ENCODE data around the gene KANSL1L.

Gene KANSL1L

GRCh38 chr2:209990838-209991237, 180.4 kb downstream of the KANSL1L start:
- no peak for DNase-seq

- DNase-seq, result no peak
These were observed 183.2 kb downstream of the KANSL1L start for GRCh38 chr2:209988010-209988409.

- no peak for DNase-seq
These were observed 184.8 kb downstream of the KANSL1L start for GRCh38 chr2:209986415-209986814.

- DNase-seq, result no peak
These were observed 185.3 kb downstream of the KANSL1L start for GRCh38 chr2:209985874-209986273.

GRCh38 chr2:209984291-209984690, 186.9 kb downstream of the KANSL1L start:
- no peak for DNase-seq

- DNase-seq, result peak; percentile 21
These were observed 193.6 kb downstream of the KANSL1L start for GRCh38 chr2:209977386-209978239.

GRCh38 chr2:209976698-209977385, 194.4 kb downstream of the KANSL1L start:
- no peak for DNase-seq

GRCh38 chr2:209974576-209974975, 196.6 kb downstream of the KANSL1L start:
- no peak for DNase-seq

DNA sequence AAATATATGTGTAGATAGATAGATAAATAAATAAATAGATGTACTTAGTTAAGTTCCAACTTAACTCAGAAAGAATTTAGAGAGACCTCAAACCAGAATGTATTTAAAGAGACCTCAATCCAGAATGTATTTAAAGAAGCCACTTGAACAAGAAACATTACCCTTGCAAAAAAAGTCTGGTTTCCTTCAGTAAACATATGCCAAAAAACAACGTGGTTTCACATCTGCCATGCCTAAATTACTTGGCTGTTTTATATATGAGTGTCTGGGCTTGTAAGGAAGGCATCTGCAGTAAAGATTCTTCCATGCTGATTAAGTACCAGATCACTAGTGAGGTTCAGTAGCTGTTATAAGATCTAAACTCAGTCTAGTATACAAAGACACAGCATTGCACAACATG, 197.9 kb downstream of the KANSL1L start:
- no peak for DNase-seq
